Stimulated activated CD4-positive, alpha-beta T cell treated with anti-CD3 and anti-CD28 coated beads, Interleukin-2, amount 100 ng/mL, for 24 hours (primary cell): ENCODE data around the gene TGFBR3L.

Experiments
- DNase-seq, 2 donors: peaks; one replicate each; pipeline ENCODE4 v3.0.0-alpha.2; 2020

TGFBR3L gene

DNA sequence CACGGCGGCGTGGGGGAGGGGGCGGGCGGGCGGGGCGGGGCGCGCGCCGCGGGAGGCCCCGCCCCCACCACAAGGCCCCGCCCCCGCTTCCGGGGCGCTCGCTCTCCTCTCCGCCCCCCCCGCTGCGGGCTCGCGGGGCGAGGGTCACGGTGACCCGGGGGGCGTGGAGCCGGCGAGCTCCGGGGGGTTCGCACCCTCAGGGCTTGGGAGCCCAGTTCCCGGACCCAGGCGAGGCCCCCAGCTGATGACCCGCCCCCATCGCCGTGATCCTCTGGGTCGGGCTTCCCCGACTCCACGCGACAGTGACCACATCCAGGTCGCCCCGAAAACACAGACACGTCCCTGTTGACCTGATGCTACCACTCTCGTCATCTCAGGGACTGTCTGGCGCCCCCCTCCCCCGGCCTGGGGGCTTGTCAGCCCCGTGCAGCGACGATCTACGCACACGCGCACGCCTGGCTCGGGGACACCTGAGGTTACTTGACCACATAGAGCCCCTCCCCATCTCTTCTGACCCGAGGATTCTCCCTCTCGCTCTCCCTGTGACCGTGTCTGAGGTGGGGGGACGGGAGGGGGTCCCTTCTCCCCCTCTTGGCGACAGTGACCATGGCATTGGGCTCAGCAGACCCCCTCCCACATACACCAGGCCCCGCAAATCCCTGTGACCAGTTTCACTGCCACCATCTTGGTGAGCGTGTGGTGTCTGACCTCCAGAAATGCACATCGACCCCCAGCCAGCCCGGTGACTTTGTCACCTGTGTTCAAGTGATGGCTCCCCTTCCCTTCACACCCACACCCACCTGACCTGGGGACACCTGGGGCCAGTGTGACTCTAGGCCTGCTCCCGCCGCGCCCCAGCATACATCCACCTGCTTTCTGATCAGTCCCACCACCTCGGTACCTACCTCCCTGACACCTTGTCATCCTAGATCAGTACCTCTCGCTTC, 10.3 kb upstream of the TGFBR3L start:
- no peak for DNase-seq

DNA sequence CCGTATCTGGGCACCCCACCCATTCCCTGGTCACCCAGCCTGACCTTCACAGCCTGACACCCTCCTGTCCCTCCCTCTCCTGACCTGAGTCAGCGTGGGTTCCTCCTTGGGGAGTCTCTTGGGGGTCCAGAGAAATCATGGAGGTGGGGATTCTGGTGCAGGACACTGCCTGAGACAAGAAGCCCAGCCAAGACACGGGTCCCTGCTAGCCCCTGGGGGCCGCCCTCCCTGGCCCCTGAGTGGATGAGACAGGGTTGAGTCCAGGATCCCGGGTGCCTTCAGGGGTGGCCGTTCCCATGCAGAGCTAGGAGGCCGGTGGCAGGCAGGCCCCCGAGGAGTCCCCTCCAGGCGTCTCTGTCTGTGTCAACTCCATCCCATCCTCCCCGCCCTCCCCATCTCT, 9.4 kb upstream of the TGFBR3L start:
- no peak for DNase-seq

DNA sequence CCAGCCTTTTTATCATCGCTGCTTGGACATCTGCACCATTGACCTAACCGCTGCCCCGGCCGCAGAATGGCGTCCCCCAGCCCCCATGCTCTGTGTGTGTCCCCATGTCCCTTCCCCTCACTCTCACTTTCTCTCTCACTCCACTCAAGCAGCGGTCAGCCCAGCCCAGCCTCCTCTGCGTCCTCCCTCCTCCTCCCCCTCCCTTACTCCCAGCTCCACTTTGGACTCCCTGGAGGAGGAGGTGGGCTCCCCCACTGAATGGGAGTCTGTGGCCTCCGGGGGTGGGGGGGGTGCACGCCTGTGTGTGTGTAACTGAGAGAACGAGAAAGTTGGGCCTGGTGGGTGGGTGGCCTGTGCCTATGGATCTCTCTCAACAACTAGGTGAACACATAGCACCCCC, 8.8 kb upstream of the TGFBR3L start:
- DNase-seq = no peak

DNA sequence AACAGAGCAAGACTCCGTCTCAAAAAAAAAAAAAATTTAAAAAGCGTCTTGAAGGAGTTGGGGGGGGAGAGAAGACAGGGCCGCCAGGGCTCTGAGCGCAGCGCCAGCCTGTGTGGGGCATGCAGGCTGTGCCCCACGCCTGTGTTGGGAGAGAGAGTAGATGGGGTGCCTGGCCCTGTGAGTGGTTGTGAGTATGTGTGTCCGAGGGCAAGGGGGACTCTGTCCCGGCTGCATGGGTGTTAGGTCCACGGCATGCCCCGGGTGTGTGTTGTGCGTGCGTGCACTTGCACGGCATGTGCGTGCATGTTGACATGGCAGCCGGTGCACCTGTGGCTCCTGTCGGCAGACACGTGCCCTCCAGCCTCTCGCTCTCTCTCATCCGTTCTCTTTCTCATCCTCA, 7.5 kb upstream of the TGFBR3L start:
- DNase-seq = no peak

DNA sequence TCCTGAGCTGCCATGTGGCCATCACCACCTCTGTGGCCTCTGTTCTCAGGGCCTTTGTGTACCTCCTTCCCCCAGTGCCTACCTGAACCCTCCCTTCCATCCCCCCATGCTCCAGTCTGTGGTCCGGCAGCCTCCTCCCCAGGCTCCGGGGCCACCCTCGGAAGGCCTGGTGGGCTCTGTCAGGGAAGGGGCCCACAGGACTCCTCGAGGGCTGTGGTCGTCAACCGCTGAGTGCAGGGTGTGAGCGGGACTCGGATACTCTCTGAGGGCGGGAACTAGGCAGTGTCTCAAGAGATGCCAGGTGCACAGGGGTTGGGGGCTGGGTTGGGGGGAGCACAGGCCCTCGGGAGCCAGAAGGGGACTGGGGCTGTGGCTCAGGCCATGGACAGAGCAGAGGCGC, 7.1 kb upstream of the TGFBR3L start:
- DNase-seq = no peak

DNA sequence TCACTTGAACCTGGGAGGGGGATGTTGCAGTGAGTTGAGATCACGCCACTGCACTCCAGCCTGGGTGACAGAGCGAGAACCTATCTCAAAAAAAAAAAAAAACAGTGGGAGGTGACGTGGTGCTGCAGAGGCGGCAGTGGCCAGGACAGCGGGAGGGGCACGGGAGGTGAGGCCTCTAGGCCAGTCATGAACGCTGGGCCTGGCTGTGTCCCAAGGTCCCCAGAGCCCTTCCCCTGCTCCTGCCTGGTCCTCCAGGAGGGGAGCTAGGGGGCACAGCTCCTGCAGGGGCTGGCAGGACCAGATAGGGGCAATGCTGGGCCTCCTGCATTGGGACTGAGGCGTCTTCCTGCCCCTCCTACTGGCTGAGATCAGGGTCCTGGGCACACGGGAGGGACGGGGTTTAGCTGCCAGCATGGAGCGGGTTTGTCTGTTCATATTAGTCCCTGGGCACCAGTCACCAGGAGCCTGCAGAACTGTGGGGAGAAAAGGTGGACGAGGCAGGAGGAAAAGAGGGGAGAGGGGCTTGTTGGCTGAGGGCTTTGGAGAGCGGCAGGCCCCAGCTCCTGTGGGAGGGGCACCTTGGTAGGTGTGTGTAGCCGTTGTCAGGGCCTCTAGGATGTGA, 6.4 kb upstream of the TGFBR3L start:
- no peak for DNase-seq

DNA sequence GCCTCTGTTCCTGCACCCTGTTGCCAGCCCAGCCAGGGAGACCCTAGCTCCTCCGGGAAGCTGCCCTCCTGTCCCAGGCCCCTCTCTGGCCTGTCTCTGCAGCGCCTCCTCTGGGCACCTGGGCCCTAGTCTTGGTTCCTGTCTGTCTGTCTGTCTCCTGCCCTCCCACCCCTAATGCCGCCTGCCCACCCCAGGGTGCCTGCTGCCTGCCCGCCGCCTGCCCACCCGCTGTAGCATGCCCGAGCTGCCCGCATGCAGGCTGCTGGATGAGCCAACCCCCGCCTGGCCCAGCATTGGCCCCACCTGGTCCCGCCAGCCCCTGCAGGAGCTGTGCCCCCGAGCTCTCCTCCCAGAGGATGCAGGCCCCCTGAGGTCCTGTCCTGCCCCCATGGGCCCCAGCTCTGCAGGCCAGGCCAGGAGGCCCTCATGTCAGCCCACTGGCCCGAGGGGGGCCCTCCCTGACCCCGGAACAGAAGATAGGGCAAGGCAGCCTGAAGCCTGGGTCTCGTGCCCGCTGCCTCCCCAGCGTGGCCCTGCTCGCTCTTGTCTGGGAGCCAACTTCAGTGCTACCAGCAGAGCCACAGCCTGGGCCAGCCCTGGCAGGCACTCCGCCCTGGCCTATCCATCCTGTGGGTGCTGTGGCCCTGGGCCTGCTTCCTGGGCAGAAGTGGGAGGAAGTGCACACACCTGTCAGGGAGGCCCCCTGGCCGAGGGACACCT, 5.7 kb upstream of the TGFBR3L start:
- no peak for DNase-seq

DNA sequence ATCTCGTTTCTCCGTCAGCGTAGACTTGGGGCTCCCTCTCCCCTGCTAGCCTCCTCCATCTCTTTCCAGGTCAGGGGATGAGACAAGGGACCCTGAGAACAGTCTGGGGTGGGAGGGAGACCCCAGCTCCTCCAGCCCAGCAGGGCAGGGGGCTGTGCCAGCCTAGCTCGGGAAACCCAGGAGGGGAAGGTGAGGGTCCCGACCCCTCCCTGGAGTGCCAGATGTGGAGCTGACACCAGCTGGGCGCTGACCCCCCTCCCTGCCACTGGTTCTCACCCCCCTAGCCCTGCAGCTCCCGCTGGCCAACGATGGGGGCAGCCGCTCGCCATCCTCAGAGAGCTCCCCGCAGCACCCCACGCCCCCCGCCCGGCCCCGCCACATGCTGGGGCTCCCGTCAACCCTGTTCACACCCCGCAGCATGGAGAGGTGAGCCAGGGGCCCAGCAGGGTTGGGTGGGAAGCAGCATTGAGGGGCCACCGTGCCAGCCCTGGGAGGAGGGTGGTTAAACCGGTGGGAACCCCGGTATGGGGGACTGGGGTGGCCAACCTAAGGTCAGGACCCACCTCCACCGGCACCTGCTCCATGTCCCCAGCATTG, 5.1 kb upstream of the TGFBR3L start:
- no peak for DNase-seq

DNA sequence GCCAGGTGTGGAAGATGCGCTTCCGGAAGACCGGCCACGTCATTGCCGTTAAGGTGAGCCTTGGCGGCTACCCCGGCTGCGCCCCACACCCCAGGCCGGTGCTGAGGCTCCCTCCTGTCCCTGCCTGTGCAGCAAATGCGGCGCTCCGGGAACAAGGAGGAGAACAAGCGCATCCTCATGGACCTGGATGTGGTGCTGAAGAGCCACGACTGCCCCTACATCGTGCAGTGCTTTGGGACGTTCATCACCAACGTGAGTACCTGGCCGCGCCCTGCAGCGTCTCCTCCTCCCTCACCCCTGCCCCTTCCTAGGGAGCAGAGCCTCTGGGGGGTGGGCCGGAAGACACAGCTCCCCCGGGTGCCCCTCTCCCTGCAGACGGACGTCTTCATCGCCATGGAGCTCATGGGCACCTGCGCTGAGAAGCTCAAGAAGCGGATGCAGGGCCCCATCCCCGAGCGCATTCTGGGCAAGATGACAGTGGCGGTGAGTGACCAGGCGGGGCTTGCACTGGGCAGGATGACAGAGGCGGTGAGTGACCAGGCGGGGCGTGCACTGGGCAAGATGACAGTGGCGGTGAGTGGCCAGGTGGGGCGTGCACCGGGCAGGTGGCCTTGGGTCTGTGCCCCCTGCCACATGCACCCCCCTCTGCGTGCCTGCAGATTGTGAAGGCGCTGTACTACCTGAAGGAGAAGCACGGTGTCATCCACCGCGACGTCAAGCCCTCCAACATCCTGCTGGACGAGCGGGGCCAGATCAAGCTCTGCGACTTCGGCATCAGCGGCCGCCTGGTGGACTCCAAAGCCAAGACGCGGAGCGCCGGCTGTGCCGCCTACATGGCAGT, 4.1 kb upstream of the TGFBR3L start:
- DNase-seq = no peak

DNA sequence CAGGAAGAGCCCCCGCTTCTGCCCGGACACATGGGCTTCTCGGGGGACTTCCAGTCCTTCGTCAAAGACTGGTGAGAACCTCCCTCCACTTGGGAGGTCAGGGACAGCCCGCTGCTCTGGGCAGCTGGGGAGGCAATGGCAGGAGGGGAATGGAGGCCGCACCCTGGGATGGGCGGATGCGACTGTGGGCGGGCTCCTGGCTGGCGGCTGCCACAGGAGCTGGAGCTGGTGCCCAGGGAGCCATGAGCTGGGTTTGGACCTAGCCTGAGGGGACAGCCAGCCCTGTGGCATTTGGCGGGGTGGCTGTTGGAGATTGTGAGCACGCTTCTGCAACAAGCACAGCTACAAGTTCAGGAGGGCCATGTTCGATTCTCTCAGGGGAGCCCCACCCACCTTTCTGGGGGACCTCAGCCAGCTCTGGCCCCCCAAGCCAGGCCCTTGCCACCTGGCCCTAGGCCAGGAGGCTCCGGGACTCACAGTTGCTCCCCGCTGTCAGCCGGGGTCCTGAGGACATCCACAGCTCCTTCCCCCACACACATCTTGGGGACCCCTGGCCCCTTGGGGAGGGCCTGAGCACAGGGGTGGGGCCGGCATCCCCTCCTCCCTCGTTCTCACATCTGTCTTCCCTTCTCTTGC, 3.0 kb upstream of the TGFBR3L start:
- DNase-seq = no peak

DNA sequence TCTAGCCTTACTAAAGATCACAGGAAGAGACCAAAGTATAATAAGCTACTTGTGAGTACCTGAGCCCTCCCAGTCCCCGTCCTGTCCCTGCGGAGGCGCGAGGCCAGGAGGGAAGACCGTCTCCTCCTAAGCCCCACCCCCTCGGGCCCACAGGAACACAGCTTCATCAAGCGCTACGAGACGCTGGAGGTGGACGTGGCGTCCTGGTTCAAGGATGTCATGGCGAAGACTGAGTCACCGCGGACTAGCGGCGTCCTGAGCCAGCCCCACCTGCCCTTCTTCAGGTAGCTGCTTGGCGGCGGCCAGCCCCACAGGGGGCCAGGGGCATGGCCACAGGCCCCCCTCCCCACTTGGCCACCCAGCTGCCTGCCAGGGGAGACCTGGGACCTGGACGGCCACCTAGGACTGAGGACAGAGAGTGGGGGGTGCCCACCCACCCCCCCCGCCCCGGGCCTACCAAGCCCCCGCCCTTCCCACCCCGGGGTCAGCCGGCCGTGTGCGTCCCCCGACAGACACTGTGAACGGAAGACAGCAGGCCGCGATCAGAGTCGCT, 2.4 kb upstream of the TGFBR3L start:
- no peak for DNase-seq

DNA sequence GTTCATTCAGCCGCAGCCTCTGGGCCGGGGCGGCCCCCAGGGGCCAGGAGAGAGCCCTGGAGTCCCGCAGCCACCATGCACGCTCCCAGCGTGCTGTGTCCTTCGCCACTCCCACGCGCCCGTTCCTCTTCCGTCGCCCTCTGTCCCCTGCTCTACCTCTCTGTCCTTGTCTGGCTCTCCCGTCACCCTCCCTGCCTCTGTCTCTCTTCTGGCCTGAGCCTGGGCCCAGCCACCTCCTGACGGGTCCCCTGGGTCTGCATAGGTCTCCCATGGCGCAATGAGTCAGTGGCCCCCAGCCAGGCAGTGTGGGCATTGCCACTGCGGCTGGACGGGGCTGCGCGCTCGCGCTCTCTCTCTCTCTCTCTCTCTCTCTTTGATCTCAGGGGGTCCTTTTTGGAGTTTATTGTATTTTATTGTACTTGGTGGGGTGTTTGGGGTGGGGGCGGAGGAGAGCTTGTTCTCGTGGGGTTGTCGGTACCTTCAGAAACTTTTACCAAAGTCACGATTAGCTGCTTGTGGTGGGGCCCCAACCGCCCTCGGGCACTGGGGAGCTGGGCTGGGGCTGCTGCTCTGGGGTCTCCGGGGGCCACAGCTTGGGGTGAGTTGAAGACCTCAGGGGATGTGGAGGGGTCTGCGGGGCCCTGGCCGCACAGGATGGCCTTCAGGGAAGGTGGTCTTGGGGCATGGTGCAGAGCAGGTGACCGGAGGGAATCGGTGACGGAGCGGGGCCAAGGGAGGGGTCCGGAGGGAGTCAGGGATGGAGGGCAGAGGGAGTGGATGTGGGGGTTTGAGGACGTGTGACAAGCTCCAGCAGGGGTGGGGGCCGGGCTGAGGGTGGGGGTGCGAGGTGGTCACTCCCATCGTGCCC, 1.7 kb upstream of the TGFBR3L start:
- DNase-seq = no peak

DNA sequence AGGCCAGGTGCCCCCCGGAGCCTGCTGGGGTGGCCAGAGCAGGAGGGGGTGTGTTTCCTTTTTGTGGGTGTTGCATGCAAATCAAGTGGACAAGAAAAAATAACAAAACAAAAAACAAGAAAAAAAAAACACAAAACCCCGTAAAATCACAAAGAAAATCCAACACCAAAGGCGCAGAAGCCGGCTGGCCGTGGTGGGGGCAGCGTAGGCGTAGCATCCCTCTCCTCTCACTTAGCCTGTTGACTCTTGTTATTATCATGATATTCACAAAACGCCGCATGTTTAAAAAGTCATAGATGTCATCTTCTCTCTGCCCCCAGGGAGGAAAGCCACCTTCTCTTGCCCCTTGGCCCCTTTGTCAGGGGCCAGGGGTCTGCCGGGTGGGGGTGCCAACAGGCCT, 978 bp upstream of the TGFBR3L start:
- no peak for DNase-seq

DNA sequence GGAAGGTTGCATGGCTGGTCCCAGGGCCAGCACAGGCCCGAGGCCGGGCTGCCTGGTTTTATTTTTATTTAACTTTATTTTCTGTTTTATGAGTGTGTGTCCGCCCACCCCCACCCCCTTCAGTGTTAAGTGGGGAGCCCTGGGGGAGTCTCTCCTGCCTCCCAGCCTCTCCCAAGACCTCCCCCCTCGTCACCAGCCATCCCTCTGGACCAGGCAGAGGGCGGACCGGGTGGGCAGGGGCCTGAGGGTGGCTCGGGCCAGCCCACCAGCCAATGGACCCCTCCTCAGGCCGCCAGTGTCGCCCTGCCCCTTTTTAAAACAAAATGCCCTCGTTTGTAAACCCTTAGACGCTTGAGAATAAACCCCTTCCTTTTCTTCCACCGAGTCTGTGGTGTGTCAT, 531 bp upstream of the TGFBR3L start:
- DNase-seq = no peak

DNA sequence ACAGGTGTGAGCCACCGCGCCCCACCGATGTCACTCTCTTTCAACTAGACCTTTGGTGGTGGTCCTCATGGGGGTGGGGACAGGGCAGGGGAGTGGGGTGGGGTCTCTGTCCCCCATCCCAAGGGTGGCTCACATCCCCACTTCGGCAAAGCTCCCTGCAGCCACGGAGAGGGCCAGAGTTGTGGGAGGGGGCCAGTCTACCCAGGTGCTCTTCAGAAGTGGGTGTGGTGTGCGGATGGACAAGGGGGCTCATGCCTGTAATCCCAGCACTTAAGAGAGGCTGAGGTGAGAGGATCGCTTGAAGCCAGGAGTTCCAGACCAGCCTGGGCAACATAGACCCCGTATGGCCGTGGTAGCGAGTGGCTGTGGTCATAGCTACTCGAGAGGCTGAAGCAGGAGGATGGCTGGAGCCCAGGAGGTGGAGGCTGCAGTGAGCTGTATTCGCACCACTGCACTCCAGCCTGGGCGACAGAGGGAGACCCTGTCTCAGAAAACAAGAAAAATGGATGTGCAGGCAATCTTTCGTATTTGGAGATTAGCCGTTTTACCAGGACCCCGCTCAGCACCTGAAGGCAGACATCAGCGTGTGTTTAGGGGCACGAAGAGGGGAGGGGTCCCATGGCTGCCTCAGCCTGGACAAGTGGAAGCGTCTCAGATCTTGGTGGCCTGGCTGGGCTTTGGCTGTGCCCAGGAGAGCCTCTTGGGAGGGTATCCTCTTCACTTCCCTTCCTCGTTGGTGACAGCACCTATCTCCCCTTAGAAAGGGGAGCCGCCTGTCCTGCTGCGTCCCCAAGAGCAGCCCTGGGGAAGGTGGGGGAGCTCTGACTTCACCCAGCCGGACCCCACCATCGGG, 846 bp downstream of the TGFBR3L start:
- DNase-seq = no peak

DNA sequence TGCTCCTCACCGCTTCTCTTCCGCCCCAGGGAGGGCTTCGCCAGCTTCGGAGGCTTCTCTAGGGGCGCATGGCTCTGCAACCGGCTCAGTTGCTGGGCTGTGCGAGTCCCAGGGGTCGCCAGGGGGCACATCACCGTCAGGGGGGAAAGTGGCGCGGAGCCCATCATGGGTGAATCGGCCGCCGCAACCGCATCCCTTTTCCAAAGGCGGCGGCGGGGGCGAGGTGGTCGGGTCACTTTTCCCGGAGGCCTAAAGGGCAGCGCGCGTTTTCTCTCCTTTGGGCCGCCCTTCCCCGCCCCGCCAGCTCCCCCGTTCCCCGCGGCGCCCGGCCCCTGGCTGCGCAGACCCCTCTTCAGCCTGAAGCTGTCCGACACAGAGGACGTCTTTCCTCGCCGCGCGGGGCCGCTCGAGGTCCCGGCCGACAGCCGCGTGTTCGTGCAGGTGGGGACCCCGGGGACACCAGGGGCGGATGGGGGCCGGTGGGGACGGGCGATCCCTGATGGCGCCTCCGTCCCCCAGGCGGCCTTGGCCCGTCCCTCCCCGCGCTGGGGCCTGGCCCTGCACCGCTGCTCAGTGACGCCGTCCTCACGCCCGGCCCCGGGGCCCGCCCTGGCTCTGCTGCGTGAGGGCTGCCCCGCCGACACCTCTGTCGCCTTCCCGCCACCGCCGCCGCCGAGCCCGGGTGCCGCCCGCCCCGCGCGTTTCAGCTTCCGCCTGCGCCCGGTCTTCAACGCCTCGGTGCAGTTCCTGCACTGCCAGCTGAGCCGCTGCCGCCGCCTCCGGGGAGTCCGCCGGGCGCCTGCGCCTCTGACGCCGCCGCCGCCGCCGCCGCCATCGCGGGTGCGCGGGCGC, 1.7 kb downstream of the TGFBR3L start:
- DNase-seq = peak; percentile 60 to 70

DNA sequence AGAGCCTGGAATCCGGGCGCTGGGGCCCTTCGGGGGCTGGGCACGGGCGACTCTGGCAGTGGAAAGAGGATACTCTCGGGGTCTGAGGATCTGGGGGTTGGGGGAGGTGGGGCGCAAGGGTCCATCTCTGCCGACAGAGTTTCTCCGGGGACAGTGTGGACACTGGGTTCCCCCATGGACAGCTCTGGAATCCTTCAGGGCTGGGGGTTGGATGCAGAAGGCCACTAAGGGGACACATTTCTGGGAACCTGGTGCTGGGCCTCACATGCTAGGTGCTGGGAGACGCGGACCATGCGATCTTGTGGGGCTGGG, 2.3 kb downstream of the TGFBR3L start:
- no peak for DNase-seq

DNA sequence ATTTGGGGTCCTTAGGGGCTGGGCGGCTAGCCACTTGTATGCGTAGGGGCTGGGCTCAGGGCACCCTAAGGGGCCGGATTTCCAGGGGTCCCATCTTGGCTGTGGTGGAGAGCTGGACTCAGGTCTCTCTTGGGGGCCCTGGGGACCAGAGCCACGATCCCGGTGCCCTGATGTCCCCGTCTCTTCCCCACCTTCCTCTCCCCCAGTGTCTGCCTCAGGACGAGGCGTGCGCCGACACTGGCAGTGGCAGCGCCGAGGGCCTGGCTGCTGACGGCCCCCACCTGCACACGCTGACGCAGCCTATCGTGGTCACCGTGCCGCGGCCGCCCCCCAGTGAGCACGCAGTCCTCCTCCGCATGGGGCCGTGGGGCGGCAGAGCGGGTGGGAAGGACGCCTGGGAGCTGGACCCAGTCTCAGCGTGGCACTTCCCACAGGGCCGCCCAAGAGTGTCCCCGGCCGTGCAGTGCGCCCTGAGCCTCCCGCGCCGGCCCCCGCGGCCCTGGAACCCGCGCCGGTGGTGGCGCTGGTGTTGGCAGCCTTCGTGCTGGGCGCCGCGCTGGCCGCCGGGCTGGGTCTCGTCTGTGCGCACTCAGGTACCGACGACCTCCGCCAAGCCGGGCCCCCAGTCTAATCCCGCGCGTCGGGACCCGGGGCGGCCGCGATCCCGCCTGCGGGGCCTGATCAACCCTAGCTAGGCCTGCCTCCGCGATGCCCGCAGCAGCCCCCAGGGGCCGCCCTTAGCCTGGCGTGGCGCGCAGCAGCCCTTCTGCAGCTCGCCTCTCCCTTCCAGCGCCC, 2.8 kb downstream of the TGFBR3L start:
- peak; percentile 64 to 70 for DNase-seq
